ENCODE data around the gene IL1R2.

DNA sequence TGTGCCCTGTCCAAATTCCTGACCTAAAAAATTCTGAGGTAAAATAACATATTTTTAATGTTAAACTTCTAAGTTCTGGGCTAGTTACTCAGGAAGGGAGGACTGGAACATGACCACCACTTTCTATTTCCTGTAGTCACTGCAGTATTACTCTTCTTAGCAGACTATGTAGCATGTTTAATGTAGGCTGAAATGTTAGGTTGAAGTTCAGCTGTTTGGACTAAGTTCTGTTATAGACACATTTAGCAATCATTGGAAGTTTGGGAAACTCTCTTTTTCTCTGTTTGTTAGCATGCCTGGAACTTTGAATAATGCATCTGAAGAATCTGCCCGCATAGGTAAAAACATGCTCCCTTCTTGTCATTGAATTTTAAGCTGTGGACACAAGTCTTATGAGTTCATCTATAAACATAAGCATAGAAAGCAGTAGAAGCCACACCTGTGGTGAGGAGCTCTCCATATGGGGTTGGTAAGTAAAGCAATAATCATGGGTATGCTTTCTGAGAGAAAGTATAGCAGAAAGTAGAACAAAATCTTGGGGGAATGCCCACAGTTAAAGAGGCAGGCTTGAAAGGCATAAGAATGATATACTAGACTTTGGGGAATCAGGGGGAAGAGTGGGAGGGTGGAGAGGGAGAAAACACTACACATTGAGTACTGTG is 52.6 kb downstream of the IL1R2 start:
- TF ChIP-seq, protein P1, sequence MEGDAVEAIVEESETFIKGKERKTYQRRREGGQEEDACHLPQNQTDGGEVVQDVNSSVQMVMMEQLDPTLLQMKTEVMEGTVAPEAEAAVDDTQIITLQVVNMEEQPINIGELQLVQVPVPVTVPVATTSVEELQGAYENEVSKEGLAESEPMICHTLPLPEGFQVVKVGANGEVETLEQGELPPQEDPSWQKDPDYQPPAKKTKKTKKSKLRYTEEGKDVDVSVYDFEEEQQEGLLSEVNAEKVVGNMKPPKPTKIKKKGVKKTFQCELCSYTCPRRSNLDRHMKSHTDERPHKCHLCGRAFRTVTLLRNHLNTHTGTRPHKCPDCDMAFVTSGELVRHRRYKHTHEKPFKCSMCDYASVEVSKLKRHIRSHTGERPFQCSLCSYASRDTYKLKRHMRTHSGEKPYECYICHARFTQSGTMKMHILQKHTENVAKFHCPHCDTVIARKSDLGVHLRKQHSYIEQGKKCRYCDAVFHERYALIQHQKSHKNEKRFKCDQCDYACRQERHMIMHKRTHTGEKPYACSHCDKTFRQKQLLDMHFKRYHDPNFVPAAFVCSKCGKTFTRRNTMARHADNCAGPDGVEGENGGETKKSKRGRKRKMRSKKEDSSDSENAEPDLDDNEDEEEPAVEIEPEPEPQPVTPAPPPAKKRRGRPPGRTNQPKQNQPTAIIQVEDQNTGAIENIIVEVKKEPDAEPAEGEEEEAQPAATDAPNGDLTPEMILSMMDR (IDR thresholded peaks at IDR 0.05), result no peak
- no peak for TF ChIP-seq NR3C1 (IDR thresholded peaks at IDR 0.05)
- no peak for TF ChIP-seq SMC3 (IDR thresholded peaks at IDR 0.05)
- TF ChIP-seq CBX8 (IDR thresholded peaks at IDR 0.05), result no peak
- TF ChIP-seq TP53 (CRISPR knock-in tag; IDR thresholded peaks at IDR 0.05), result no peak
- TF ChIP-seq, protein P2, sequence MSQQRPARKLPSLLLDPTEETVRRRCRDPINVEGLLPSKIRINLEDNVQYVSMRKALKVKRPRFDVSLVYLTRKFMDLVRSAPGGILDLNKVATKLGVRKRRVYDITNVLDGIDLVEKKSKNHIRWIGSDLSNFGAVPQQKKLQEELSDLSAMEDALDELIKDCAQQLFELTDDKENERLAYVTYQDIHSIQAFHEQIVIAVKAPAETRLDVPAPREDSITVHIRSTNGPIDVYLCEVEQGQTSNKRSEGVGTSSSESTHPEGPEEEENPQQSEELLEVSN (IDR thresholded peaks at IDR 0.05; ENCODE audit: borderline replicate concordance, low read depth), result no peak
- no peak for TF ChIP-seq RAD21 (conservative IDR thresholded peaks at IDR 0.05 in 1 of 2, IDR thresholded peaks at IDR 0.05 in 1 of 2)
- TF ChIP-seq, protein P3, sequence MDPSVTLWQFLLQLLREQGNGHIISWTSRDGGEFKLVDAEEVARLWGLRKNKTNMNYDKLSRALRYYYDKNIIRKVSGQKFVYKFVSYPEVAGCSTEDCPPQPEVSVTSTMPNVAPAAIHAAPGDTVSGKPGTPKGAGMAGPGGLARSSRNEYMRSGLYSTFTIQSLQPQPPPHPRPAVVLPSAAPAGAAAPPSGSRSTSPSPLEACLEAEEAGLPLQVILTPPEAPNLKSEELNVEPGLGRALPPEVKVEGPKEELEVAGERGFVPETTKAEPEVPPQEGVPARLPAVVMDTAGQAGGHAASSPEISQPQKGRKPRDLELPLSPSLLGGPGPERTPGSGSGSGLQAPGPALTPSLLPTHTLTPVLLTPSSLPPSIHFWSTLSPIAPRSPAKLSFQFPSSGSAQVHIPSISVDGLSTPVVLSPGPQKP (IDR thresholded peaks at IDR 0.05; ENCODE audit: low read depth, low read length), result no peak
- no peak for TF ChIP-seq POLR2A (IDR thresholded peaks at IDR 0.05; ENCODE audit: low read length)
- TF ChIP-seq FOSL2 (IDR thresholded peaks at IDR 0.05), result no peak
- TF ChIP-seq FOSL2 (CRISPR knock-in tag; IDR thresholded peaks at IDR 0.05), result no peak
